ENCODE results near the gene SMYD3. TPM values are rescaled to one million over a fixed set of nuclear protein-coding genes. Genes with fewer than 3 reads are reported as not detected.

The SMYD3 gene
- total and polyA plus RNA-seq, 10 of the 15 experiments (the other 5 are each of a cell fraction or from before 2014, with no cell fraction given) = 18.3 to 54.0 (median 24.8) TPM

GRCh38 chr1:246010386-246010785 lies 496.7 kb downstream of the SMYD3 start (continued):
- TF ChIP-seq RELB (IDR thresholded peaks at IDR 0.05; ENCODE audit: low read depth) (no peak), EED (IDR thresholded peaks at IDR 0.05; ENCODE audit: low read depth) (no peak), FOXK2 (IDR thresholded peaks at IDR 0.05) (no peak), SP1 (IDR thresholded peaks at IDR 0.05; ENCODE audit: low read depth, low read length) (no peak), YBX1 (IDR thresholded peaks at IDR 0.05) (no peak)

GRCh38 chr1:246008363-246008831 lies 498.7 kb downstream of the SMYD3 start:
- H3K4me1 ChIP-seq (ENCODE audit: control insufficient read depth, insufficient read depth, low read length) = no peaks in the 10 kb centered on the region

More at GRCh38 chr1:246008363-246008831, 498.7 kb downstream of the SMYD3 start:
- no peak for ATAC-seq
- Histone ChIP-seq H2AFZ (ENCODE audit: control insufficient read depth, low read depth, low read length) (no peak overlapping the region), H3K4me3 (no peak overlapping the region), H3K9me3 (replicated peaks; ENCODE audit: control insufficient read depth, insufficient read depth, low read length) (no peaks in the 10 kb centered on the region), H3K9ac (ENCODE audit: control insufficient read depth, insufficient read depth, low read length) (no peak overlapping the region), H4K20me1 (ENCODE audit: control insufficient read depth, insufficient read depth) (no peaks in the 10 kb centered on the region), H3K36me3 (ENCODE audit: control insufficient read depth in 2 of 2, insufficient read depth in 2 of 2, low read length in 1 of 2) (no peaks in the 10 kb centered on the region), H3K27ac (ENCODE audit: control insufficient read depth, insufficient read depth) (no peak overlapping the region), H3K79me2 (ENCODE audit: control insufficient read depth, insufficient read depth, low read length) (no peaks in the 10 kb centered on the region), H3K27me3 (replicated peaks in 1 of 2; ENCODE audit: control insufficient read depth in 2 of 2, insufficient read depth in 2 of 2, low read length in 1 of 2) (no peaks in the 10 kb centered on the region), H3K4me2 (ENCODE audit: control insufficient read depth, insufficient read depth) (no peak overlapping the region)
- 90% methylated on average over 10 of the region's 10 CpGs for WGBS (ENCODE audit: insufficient coverage, insufficient replicate concordance, low lambda C conversion rate, missing lambda C conversion rate)
- RAD21 ChIA-PET (ENCODE audit: unreplicated experiment) = no interaction called here
- POLR2A ChIA-PET = no interaction called here
- DNase-seq (ENCODE audit: low read depth, low spot score) = no peak
- SMC1A ChIA-PET (ENCODE audit: uncharacterized antibody, unreplicated experiment) = no interaction called here
- FAIRE-seq = no peak
- intact Hi-C loops (cut with micrococcal nuclease; ENCODE audit: unreplicated experiment) (loop anchor here (10.0 kb wide), 3 partner anchors 304 to 444 kb away; no protein-coding TSS in a partner anchor), in situ Hi-C loops (cut with MboI) (loop anchor here (10.0 kb wide), 1 partner anchor 934 kb away; no protein-coding TSS in a partner anchor)
- CTCF ChIA-PET = interaction anchor here (1.7 kb wide), 1 partner anchor 855 kb away, joined by 5 read pairs; no protein-coding TSS in a partner anchor
- TF ChIP-seq CHD2 (IDR thresholded peaks at IDR 0.05; ENCODE audit: borderline replicate concordance, low read depth, low read length) (no peak), YY1 (IDR thresholded peaks at IDR 0.05; ENCODE audit: low read depth, low read length) (no peak), PML (IDR thresholded peaks at IDR 0.05; ENCODE audit: low read length) (no peak), GABPA (IDR thresholded peaks at IDR 0.05; ENCODE audit: low read depth) (no peak), SMARCA5 (IDR thresholded peaks at IDR 0.05) (no peak), PAX5 (IDR thresholded peaks at IDR 0.05; ENCODE audit: borderline replicate concordance, low read depth, low read length) (no peak), RCOR1 (conservative IDR thresholded peaks at IDR 0.05; ENCODE audit: low read depth, low read length) (no peak), ZNF24 (IDR thresholded peaks at IDR 0.05) (no peak), CBX3 (IDR thresholded peaks at IDR 0.05; ENCODE audit: borderline replicate concordance, low read depth) (no peak), ZSCAN29 (IDR thresholded peaks at IDR 0.05) (no peak), SUZ12 (IDR thresholded peaks at IDR 0.05; ENCODE audit: unreplicated experiment) (no peak), LARP7 (IDR thresholded peaks at IDR 0.05) (no peak), ZBTB40 (IDR thresholded peaks at IDR 0.05; ENCODE audit: borderline replicate concordance) (no peak), JUNB (IDR thresholded peaks at IDR 0.05) (no peak)
- BruUV-seq (replicated peaks) = no TSS peak
